GM19351 (cell line): ENCODE measurements around the gene DYRK3.

Experiments used
- ATAC-seq: cut with Tn5 transposase; IDR thresholded peaks from one replicate; pipeline ENCODE4 v1.9.1; 2021; ENCODE audit warnings: mild to moderate bottlenecking, moderate library complexity; ENCODE audit not compliant: unreplicated experiment

DYRK3 gene

GRCh38 chr1:206681359-206681758 lies 46.0 kb downstream of the DYRK3 start:
- no peak for ATAC-seq

DNA sequence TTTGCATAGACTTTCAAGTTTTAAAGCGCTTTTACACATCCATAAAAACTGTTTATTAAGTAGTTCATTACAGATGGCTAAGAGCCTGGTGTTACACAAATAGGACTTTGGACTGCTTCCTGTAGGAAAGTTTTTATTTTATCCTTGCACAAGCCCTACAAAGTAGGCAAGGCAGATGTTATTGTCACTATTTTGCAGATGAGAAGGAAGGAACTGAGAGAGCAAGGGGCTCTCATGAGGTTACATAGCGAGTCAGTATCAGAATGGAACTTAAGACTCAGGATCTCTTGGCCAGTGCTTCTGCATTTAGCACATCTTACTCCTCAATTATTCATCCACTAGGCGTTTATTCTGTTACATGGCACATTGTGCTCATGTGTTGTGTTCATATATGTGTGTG lies 46.8 kb downstream of the DYRK3 start:
- ATAC-seq, result no peak

DNA sequence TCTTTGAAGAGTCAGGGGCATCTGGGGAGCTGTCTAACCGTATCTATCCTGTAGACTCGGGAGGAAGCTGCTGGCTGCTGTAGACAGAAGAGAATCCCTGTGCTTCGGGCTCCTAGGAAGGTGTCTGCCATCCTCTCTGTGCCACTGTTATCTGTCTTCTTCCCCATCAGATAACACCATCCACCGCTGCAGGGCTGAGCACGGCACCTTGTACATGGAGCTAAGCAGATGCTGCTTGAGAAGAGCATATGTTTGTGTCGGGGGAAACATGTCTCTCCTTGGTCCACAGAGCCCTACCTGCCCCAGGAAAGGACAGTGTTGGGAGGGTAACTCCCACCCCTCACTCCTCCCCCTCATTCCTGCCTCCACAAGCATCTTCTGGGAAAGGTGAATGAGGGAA lies 48.0 kb downstream of the DYRK3 start:
- no peak for ATAC-seq

DNA sequence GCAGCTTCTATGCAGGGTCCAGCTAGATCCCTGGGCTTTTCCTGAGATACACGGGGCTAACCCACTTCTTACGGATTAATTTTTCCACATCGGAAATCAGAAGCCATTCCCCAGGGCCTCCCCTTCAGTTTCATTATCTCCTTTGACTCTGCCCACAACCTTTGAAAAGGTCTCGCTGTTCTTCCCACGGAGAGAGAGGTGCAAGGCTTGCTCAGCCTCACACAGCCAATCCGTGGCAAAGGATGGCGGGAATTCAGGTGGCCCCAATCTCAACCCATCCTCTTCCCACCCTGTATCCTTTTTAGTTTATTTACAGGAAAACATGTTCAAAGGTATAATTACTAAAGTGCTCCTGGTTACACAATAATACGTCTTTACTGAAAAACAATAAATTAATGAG lies 48.7 kb downstream of the DYRK3 start:
- ATAC-seq, result no peak

GRCh38 chr1:206684478-206685333 lies 49.4 kb downstream of the DYRK3 start, which contains the start of gene MAPKAPK2:
Gene MAPKAPK2, plus strand, starts transcription at chr1:206684905. Its CDS starts 325 bp downstream, at chr1:206685230.
- peak; percentile 47 for ATAC-seq

DNA sequence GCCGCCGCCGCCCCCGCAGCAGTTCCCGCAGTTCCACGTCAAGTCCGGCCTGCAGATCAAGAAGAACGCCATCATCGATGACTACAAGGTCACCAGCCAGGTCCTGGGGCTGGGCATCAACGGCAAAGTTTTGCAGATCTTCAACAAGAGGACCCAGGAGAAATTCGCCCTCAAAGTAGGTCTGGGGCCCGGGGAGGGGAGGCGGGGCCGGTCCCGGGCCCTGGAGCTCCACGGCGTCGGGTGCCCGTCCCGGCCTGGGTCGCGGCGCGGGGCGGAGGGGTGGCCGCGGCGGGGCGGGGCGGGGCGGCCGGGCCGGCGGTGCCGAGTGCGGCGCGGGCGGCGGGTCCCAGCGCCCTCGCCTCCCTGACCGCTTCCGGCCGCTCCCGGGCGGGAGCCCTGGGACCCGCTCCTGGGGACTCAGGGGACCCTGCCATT lies 50.0 kb downstream of the DYRK3 start:
- peak; percentile 29 for ATAC-seq

DNA sequence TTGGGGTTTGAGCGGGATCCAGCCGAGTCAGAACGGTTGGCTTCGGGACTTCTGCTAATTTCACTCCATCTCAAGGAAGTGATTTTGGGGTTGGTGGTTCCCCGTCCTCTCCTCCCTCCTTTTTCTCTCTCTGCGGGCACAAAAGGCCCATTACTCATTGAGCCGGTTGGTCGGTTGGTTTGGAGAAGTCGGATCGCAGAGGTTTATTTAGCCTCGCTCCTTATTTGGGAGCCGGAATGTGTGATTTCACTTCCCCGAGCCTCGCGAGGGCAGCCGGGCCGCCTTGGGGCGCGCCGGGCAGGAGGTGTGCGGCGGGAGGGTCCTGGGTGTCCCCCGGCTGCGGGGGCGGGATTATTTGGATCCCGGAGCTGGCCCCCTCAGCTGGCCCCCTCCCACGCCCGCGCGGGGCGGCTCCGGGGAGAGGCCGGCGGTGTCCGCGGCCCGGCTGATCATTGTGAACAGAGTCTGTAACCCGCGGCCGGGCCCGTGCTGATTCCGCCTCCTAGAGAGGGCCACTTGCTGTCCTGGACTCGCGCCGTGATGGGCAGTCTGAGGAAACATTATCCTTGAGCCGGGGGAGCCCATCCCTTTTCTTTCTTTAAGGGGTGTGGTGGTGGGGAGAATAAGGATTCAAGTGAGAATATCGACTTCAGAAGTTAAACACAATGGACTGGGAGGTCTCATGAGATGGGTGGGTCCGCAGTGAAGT lies 50.6 kb downstream of the DYRK3 start:
- ATAC-seq, result peak; percentile 15

DNA sequence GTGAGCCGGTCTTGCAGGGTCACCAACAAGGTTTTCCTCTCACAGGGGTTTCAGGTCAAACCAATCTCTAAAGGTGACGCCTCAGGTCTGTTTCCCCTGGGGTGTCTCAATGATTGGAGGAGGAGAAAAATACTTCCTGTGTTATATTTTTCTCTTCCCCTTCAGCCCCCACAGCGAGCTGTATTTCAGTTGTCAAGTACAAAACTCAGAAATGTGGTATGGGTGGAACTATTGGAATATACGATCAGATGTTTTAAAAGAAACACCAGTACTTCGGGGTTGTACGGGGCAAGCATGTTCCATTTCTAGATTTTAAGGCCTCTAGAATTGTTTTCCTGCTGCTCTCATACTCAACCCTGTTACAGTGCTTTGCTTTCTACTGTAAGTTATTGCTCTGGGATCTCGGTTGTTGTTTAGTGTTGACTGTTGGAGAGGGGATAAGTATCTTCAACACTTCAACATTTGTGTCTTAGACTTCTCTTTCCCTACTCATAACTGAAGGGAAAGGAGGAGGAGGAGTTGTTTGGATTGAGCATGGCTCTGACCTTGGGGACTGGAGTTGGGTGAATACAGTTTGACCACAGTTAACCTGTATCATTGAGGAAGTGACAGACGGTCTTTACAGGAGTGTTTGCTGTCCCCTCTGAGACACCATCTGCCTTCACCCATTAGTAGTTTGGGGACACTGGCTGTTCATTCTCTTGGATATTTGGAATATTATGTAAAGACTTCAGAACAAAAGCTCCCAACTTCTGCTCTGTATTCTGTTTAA lies 51.3 kb downstream of the DYRK3 start:
- ATAC-seq, result peak; percentile 37

GRCh38 chr1:206687251-206687914 lies 52.0 kb downstream of the DYRK3 start:
- ATAC-seq, result no peak

- ATAC-seq, result no peak
Measured at GRCh38 chr1:206687915-206688442, 52.6 kb downstream of the DYRK3 start.

- ATAC-seq, result no peak
Measured at GRCh38 chr1:206690516-206690915, 55.2 kb downstream of the DYRK3 start.

DNA sequence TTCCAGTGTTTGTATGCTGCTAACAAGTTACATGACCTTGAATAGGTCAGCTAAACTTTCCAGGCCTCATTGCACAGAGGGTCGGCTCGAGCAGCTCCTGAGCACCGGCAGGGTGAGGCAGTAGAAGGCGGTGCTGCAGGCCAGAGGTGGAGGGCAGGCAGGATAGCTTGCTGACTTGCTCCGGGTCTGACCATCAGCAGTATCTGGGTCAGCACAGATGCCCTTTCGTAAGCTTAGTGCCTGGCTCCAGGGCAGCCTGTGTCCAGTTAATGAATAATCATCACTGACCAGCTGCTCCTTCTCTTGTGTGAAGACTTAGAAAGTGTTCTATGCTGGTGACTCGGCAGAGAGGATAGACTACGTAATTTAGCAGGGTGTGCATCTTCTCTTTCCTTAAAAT lies 56.3 kb downstream of the DYRK3 start:
- ATAC-seq, result no peak

DNA sequence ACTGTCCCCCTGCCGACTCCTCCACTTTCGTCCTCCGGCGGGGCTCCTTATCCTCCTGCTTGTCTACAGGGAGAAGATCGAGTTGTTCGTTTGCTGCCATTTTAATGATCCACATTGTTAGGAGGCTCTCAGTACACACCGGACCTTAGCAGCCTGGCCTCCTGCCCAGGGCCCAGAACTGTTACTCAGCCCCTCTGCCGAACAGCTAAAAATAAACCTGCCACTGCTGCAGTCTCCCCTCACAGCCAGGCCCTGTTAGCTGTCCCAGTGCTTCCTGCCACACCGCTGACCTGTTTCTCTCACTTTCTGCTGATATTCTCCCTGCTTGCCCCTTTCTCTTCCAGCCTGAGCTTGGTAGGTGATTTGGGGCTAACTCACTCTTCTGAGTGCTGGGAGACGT lies 57.7 kb downstream of the DYRK3 start:
- ATAC-seq, result no peak

DNA sequence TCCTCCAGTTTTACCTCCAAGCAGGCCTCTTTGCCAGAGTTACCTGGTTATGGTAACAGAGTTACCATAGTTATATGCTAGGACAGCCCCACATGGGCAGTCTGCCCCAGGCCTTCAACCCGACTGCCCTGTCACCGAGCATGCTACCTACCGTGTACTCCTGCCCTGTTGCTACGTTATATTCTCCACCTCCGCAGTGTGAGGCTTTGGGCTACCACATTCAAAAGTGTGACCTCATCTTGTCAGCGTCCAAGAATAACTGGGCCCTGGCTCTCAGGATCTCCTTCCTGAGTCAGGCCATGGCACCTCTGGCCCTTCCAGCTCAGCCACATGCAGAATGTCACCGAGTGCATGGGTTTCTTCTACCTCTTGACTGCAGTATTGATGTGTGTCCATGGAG lies 58.3 kb downstream of the DYRK3 start:
- ATAC-seq, result no peak

DNA sequence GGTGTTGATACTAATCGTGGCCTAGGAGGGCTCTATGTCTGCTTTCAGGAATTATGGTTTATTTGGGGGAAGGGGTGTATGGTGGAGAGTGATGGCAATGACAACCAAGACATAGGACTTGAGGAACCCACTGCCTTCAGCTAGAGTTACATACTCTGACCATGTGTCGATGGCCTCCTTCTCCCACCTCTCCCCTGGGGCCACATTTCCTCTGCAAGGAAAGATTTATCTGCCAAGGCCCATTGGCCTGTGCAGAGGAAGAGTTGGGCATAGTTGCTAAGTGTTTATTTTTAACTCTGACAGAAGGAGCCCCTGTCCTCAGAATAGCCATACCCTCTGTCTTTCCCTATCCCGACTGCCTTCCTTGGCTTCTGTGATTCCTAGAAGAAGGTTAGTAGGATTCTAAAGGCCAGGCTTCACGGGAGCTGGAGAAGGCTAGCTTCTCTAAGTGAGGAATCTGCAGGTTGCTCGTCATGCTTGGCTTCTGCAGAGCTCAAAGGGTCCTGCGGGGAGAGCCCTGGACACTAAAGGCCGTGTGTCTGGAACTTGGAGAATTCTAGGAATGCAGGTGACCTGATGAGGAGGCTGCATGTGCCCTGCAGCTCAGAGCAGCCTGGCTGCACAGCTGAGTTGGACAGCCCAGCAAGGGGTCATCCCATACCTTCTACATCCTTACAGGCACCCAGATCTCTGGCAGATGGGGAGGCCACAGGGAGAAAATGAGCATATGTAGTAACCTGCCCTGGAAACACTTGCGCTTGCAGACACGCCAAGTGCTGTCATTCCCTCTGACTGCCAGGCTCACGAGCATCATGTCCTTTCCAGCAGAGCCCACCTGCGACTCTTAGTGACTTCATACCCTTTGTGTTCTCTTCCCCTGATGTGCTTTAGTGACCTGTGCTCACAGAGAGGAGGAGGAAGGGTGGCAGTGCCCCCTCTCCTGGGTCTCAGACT lies 59.1 kb downstream of the DYRK3 start:
- no peak for ATAC-seq

- ATAC-seq, result no peak
Measured at GRCh38 chr1:206695733-206696132, 60.4 kb downstream of the DYRK3 start.

DNA sequence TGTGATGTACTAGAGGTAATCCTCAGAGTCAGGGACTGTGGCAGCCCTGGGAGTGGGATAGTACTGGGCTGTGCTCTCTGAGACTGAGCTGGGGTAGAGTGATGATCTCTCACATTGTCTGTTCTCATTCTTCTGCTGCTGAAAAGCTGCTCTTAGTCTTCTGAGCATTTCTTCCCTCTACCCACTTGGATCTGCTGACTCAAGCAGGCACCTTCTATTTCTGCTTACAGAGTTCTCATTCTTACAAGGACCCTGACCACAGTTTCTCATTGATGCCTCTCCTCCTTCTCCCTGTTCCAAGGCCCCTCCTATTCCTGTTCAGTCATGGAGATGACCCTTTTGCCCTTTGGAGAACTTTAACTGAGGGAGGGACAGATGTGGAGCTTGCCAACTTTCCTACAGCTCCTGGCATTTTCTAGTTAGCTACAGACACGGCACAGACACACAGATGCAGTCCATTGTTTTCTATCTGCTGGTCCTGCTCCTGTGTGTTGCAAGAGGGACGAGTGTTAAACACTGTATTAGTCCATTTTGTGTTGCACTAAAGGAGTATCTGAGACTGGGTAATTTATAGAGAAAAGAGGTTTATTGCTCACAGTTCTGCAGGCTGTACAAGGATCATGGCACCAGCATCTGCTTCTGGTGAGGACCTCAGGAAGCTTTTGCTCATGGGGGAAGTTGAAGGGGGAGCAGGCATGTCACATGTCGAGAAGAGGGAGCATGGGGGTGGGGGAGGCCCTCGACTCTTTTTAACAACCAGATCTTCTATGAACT lies 61.7 kb downstream of the DYRK3 start:
- no peak for ATAC-seq

- no peak for ATAC-seq
Measured at GRCh38 chr1:206698011-206698410, 62.7 kb downstream of the DYRK3 start.
